K562 (cell line): Measurements from ENCODE around the gene UNC80. TPM values are rescaled to one million over a fixed set of nuclear protein-coding genes. Genes with fewer than 3 reads are reported as not detected.

Source experiments
- CHD1 ChIP-seq: fragments of 200-600 bp; sonication (generic); IDR thresholded peaks from one replicate; pipeline ENCODE4 v1.6.1; 2012; ENCODE audit warnings: mild to moderate bottlenecking, moderate library complexity, low read length, inconsistent platforms
- DNMT1 ChIP-seq: fragments of 450-650 bp; IDR thresholded peaks from 2 replicates; pipeline ENCODE4 v1.6.1; 2016; ENCODE audit warnings: antibody characterized with exemption, mild to moderate bottlenecking
- ELF1 ChIP-seq: fragments of 200-800 bp; sonication (Bioruptor generic); IDR thresholded peaks from 2 replicates; pipeline ENCODE4 v1.6.1; 2016; ENCODE audit warnings: missing genetic modification characterization, missing compliant biosample characterization
- KAT8 ChIP-seq: fragments of 450-650 bp; IDR thresholded peaks from 2 replicates; pipeline ENCODE4 v1.6.1; 2016; ENCODE audit warnings: low read depth, mild to moderate bottlenecking
- MTA1 ChIP-seq: fragments of 450-650 bp; IDR thresholded peaks from 2 replicates; pipeline ENCODE4 v1.6.1; 2017; ENCODE audit warnings: borderline replicate concordance
- NRF1 ChIP-seq, 2 experiments: fragments of 450-650 bp; IDR thresholded peaks in 1 of 2; conservative IDR thresholded peaks in 1 of 2; 2 replicates each; pipeline ENCODE4 v1.6.1; 2014; ENCODE audit warnings: mild to moderate bottlenecking in 2 of 2
- PYGO2 ChIP-seq: fragments of 450-650 bp; IDR thresholded peaks from 2 replicates; pipeline ENCODE4 v1.6.1; 2016; ENCODE audit warnings: mild to moderate bottlenecking, missing genetic modification characterization, moderate library complexity, missing compliant biosample characterization
- SMAD1 ChIP-seq: fragments of 150-350 bp; IDR thresholded peaks from 2 replicates; pipeline ENCODE4 v1.6.1; 2014; ENCODE audit warnings: low read length, low read depth; ENCODE audit not compliant: partially characterized antibody
- SOX6 ChIP-seq: fragments of 450-650 bp; IDR thresholded peaks from 2 replicates; pipeline ENCODE4 v1.6.1; 2014; ENCODE audit warnings: mild to moderate bottlenecking
- SRSF3 ChIP-seq: fragments of 200-400 bp; formaldehyde crosslinking; IDR thresholded peaks from 2 replicates; pipeline ENCODE4 v1.6.1; 2016; ENCODE audit warnings: mild to moderate bottlenecking, low read length, moderate library complexity; ENCODE audit not compliant: insufficient read depth
- TCFL5 ChIP-seq: fragments of 250-450 bp; sonication (Bioruptor Pico); conservative IDR thresholded peaks from 2 replicates; pipeline ENCODE4 v1.6.1; 2021; ENCODE audit warnings: mild to moderate bottlenecking, moderate library complexity, matching md5 sums
- WHSC1 ChIP-seq: IDR thresholded peaks from one replicate; pipeline ENCODE4 v1.6.1; 2012; ENCODE audit warnings: low read length, control low read depth, inconsistent platforms
- ZFPM2 ChIP-seq: fragments of 250-450 bp; sonication (Bioruptor Pico); IDR thresholded peaks from 2 replicates; pipeline ENCODE4 v1.5.1; 2022; ENCODE audit warnings: mild to moderate bottlenecking
- ZKSCAN8 ChIP-seq: fragments of 200-800 bp; sonication (Bioruptor generic); IDR thresholded peaks from 2 replicates; pipeline ENCODE4 v1.6.1; 2016; ENCODE audit warnings: missing genetic modification characterization, missing compliant biosample characterization
- ZNF12 ChIP-seq: sonication (generic); formaldehyde crosslinking; IDR thresholded peaks from 2 replicates; pipeline ENCODE4 v1.4.0; 2020; ENCODE audit warnings: mild to moderate bottlenecking, missing genetic modification reagents
- ZNF165 ChIP-seq: fragments of 250-450 bp; sonication (Bioruptor Pico); IDR thresholded peaks from 2 replicates; pipeline ENCODE4 v1.4.0; 2020; ENCODE audit warnings: borderline replicate concordance
- ZNF444 ChIP-seq: fragments of 250-450 bp; sonication (Bioruptor Pico); IDR thresholded peaks from 2 replicates; pipeline ENCODE4 v1.4.0; 2020; ENCODE audit warnings: mild to moderate bottlenecking, moderate library complexity
- ZNF668 ChIP-seq: fragments of 250-450 bp; sonication (Bioruptor Pico); IDR thresholded peaks from 2 replicates; pipeline ENCODE4 v1.8.0; 2022; ENCODE audit warnings: mild to moderate bottlenecking, inconsistent platforms
- polyA plus RNA-seq, 8 experiments: library from polyadenylated mRNA; depleted of rRNA in 4 of 8; stranded (reverse) in 5 of 8; unstranded in 3 of 8; fragments of >200 nt; fragmentation: Nextera tagmentation in 2 of 8; fragmentation: Illumina TruSeq in 1 of 8; extraction: Ambion mirVana in 2 of 8; extraction: Trizol in 1 of 8; gene quantifications; 2 replicates each; pipeline versions ENCODE4 v1.2.1 to v1.2.3, GENCODE V29; 2011 to 2014; ENCODE audit warnings: inconsistent platforms in 1 of 8, missing spikeins in 1 of 8
- total RNA-seq, 7 experiments: library from RNA; depleted of rRNA in 6 of 7; stranded (reverse); fragments of >200 nt in 6 of 7; fragmentation: Illumina TruSeq in 2 of 7; extraction: Trizol in 2 of 7; gene quantifications; 2 replicates each; pipeline versions ENCODE4 v1.2.1 to v1.2.3, GENCODE V29; 2011 to 2021; ENCODE audit warnings: low replicate concordance in 1 of 7
- TF ChIP-seq, protein P1 (sequence below): fragments of 250-450 bp; sonication (Bioruptor Pico); IDR thresholded peaks from 2 replicates; pipeline ENCODE4 v1.4.0; 2020; ENCODE audit warnings: mild to moderate bottlenecking, moderate library complexity
- TF ChIP-seq, protein P2 (sequence below), 2 experiments: fragments of 450-650 bp; IDR thresholded peaks; 2 replicates each; pipeline ENCODE4 v1.6.1; 2016; ENCODE audit warnings: mild to moderate bottlenecking in 2 of 2, borderline replicate concordance in 1 of 2, low read depth in 1 of 2, moderate library complexity in 1 of 2

The UNC80 gene
- total and polyA plus RNA-seq, 9 of the 15 experiments (the other 6 are each of a cell fraction or from before 2014, with no cell fraction given), result under 0.01 to 0.04 (median 0.01) TPM; not detected in 5

GRCh38 chr2:209988010-209988409 is 216.4 kb downstream of the UNC80 start (continued):
- TF ChIP-seq SMAD1 (no peak), PYGO2 (no peak), MTA1 (peak; percentile 37; the same call in 1 of the 2 replicates), TCFL5 (CRISPR knock-in tag) (no peak), NRF1 (conservative IDR thresholded peaks at IDR 0.05 in 1 of 2, IDR thresholded peaks at IDR 0.05 in 1 of 2) (no peak), SOX6 (peak; percentile 85), KAT8 (no peak), ZNF444 (CRISPR knock-in tag) (no peak), WHSC1 (no peak), ELF1 (tag) (no peak), DNMT1 (no peak), ZKSCAN8 (CRISPR knock-in tag) (no peak), ZNF12 (no peak), SRSF3 (no peak), CHD1 (no peak), ZFPM2 (CRISPR knock-in tag) (no peak), ZNF668 (no peak), ZNF165 (no peak)
- TF ChIP-seq, protein P1, sequence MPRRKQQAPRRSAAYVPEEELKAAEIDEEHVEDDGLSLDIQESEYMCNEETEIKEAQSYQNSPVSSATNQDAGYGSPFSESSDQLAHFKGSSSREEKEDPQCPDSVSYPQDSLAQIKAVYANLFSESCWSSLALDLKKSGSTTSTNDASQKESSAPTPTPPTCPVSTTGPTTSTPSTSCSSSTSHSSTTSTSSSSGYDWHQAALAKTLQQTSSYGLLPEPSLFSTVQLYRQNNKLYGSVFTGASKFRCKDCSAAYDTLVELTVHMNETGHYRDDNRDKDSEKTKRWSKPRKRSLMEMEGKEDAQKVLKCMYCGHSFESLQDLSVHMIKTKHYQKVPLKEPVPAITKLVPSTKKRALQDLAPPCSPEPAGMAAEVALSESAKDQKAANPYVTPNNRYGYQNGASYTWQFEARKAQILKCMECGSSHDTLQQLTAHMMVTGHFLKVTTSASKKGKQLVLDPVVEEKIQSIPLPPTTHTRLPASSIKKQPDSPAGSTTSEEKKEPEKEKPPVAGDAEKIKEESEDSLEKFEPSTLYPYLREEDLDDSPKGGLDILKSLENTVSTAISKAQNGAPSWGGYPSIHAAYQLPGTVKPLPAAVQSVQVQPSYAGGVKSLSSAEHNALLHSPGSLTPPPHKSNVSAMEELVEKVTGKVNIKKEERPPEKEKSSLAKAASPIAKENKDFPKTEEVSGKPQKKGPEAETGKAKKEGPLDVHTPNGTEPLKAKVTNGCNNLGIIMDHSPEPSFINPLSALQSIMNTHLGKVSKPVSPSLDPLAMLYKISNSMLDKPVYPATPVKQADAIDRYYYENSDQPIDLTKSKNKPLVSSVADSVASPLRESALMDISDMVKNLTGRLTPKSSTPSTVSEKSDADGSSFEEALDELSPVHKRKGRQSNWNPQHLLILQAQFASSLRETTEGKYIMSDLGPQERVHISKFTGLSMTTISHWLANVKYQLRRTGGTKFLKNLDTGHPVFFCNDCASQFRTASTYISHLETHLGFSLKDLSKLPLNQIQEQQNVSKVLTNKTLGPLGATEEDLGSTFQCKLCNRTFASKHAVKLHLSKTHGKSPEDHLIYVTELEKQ, result no peak
- TF ChIP-seq, protein P2, sequence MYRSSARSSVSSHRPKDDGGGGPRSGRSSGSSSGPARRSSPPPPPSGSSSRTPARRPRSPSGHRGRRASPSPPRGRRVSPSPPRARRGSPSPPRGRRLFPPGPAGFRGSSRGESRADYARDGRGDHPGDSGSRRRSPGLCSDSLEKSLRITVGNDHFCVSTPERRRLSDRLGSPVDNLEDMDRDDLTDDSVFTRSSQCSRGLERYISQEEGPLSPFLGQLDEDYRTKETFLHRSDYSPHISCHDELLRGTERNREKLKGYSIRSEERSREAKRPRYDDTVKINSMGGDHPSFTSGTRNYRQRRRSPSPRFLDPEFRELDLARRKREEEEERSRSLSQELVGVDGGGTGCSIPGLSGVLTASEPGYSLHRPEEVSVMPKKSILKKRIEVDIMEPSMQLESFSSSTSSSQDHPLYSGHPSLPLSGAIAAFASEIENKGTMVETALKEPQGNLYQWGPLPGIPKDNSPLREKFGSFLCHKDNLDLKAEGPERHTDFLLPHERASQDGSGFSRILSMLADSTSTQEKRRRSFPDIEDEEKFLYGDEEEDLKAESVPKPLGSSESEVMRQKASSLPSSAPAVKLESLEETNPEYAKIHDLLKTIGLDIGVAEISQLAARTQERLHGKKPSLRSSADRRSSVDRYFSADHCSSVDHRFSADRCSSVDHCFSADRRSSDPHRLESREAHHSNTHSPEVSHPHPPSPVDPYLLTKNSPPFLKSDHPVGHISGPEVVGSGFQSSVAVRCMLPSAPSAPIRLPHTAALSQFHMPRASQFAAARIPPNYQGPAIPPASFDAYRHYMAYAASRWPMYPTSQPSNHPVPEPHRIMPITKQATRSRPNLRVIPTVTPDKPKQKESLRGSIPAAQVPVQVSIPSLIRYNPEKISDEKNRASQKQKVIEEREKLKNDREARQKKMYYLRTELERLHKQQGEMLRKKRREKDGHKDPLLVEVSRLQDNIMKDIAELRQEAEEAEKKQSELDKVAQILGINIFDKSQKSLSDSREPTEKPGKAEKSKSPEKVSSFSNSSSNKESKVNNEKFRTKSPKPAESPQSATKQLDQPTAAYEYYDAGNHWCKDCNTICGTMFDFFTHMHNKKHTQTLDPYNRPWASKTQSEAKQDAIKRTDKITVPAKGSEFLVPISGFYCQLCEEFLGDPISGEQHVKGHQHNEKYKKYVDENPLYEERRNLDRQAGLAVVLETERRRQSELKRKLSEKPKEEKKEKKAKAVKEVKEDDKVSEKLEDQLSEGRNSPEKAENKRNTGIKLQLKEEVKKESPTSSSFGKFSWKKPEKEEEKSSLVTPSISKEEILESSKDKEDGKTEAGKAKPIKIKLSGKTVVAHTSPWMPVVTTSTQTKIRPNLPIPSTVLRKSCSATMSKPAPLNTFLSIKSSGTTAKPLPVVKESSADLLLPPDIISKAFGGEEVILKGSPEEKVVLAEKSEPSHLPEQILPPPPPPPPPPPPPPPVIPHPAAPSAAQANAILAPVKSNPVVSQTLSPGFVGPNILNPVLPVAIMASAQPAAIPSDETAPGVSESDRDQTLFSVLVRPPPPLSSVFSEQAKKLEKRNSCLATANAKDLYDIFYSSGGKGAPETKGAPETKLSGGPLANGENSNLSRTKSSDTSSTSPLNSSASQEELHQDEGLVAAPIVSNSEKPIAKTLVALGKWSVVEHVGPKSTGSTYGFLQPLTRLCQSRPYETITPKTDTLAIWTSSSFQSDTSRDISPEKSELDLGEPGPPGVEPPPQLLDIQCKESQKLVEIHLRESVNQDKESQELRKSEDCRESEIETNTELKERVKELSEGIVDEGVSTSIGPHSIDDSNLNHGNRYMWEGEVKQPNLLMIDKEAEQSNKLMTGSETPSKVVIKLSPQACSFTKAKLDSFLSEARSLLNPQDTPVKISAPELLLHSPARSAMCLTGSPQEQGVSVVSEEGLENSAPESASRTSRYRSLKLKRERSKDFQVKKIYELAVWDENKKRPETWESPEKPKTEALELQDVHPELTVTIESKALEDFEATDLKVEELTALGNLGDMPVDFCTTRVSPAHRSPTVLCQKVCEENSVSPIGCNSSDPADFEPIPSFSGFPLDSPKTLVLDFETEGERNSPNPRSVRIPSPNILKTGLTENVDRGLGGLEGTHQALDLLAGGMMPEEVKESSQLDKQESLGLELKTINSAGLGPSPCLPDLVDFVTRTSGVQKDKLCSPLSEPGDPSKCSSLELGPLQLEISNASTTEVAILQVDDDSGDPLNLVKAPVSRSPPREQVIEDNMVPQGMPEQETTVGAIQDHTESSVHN (IDR thresholded peaks at IDR 0.05; ENCODE audit: borderline replicate concordance in 1 of 2, low read depth in 1 of 2), result 0 out of 4 replicates have a peak, but pooled peaks of 1 of the 2 experiments have one; percentile 29
